ENCODE data around the gene PRKAA1. TPM values are rescaled to one million over a fixed set of nuclear protein-coding genes. Genes with fewer than 3 reads are reported as not detected.

Gene PRKAA1
- total and polyA plus RNA-seq, 7 donors, result 9.6 to 36.8 (median 28.1) TPM

GRCh38 chr5:40829748-40830533 is 31.8 kb upstream of the PRKAA1 start:
- no peak for TF ChIP-seq CTCF (IDR thresholded peaks at IDR 0.05)
- intact Hi-C loops (cut with DNase I), result no loop called here
- DNase-seq (no peak), ATAC-seq (no peak)
- Histone ChIP-seq H3K9me3 (no peaks in the 10 kb centered on the region), H3K4me3 (no peak overlapping the region), H3K36me3 (ENCODE audit: insufficient read depth in 1 of 2, low read depth in 1 of 2) (peaks cover 22 to 87% of the 10 kb centered on the region in 2 donors), H3K27me3 (ENCODE audit: insufficient read depth in 3 of 3, low read length in 2 of 3) (no peaks in the 10 kb centered on the region), H3K27ac (no peak overlapping the region), H3K4me1 (peaks cover 15% of the 10 kb centered on the region)
- 92 to 96% (median 93%) methylated on average over 13 of the region's 13 CpGs for WGBS, 3 donors

- Histone ChIP-seq H3K27ac (no peak overlapping the region), H3K4me1 (peaks cover 15% of the 10 kb centered on the region), H3K4me3 (no peak overlapping the region), H3K36me3 (ENCODE audit: insufficient read depth in 1 of 2, low read depth in 1 of 2) (peaks cover 22 to 87% of the 10 kb centered on the region in 2 donors), H3K9me3 (no peaks in the 10 kb centered on the region), H3K27me3 (ENCODE audit: insufficient read depth in 3 of 3, low read length in 2 of 3) (no peaks in the 10 kb centered on the region)
- no peak for TF ChIP-seq CTCF (IDR thresholded peaks at IDR 0.05)
- WGBS, 3 donors, result 92 to 97% (median 95%) methylated on average over 3 of the region's 3 CpGs
- DNase-seq (no peak), ATAC-seq (no peak)
- intact Hi-C loops (cut with DNase I), result no loop called here
Observed at GRCh38 chr5:40828690-40829661, 30.8 kb upstream of the PRKAA1 start.

GRCh38 chr5:40828021-40828631 is 30.0 kb upstream of the PRKAA1 start:
- TF ChIP-seq CTCF (IDR thresholded peaks at IDR 0.05), result no peak
- Histone ChIP-seq H3K27ac (no peak overlapping the region), H3K36me3 (ENCODE audit: insufficient read depth in 1 of 2, low read depth in 1 of 2) (peaks cover 22 to 78% of the 10 kb centered on the region in 2 donors), H3K27me3 (ENCODE audit: insufficient read depth in 3 of 3, low read length in 2 of 3) (no peaks in the 10 kb centered on the region), H3K9me3 (no peaks in the 10 kb centered on the region), H3K4me1 (peaks cover 6% of the 10 kb centered on the region), H3K4me3 (no peak overlapping the region)
- intact Hi-C loops (cut with DNase I), result no loop called here
- 88 to 96% (median 94%) methylated on average over 3 of the region's 3 CpGs for WGBS, 3 donors
- ATAC-seq (no peak), DNase-seq (no peak)

GRCh38 chr5:40827188-40827977 is 29.2 kb upstream of the PRKAA1 start:
- no peak overlapping the region for H3K27ac ChIP-seq
- H3K4me3 ChIP-seq, result no peak overlapping the region
- peaks cover 22 to 71% of the 10 kb centered on the region in 2 donors for H3K36me3 ChIP-seq (ENCODE audit: insufficient read depth in 1 of 2, low read depth in 1 of 2)
- H3K9me3 ChIP-seq, result no peaks in the 10 kb centered on the region
- no peak for ATAC-seq
- no peak for TF ChIP-seq CTCF (IDR thresholded peaks at IDR 0.05)
- 87 to 89% (median 88%) methylated on average over 14 of the region's 14 CpGs for WGBS, 3 donors
- H3K27me3 ChIP-seq (ENCODE audit: insufficient read depth in 3 of 3, low read length in 2 of 3), result no peaks in the 10 kb centered on the region
- no peak for DNase-seq
- intact Hi-C loops (cut with DNase I), result no loop called here
- H3K4me1 ChIP-seq, result no peaks in the 10 kb centered on the region
